Esophagus muscularis mucosa (tissue), 4 donors: ENCODE results near the gene TM4SF18.

Experiments used
- EP300 ChIP-seq: sonication (generic); formaldehyde crosslinking; IDR thresholded peaks from one replicate; pipeline ENCODE4 v1.6.1; 2017; ENCODE audit warnings: antibody characterized with exemption
- POLR2A ChIP-seq: fragments of 450-650 bp; IDR thresholded peaks from one replicate; pipeline ENCODE4 v1.6.1; 2017; ENCODE audit warnings: antibody characterized with exemption, moderate library complexity, mild to moderate bottlenecking, low read depth
- TF ChIP-seq, protein P1 (sequence below), 3 experiments: fragments of 200-600 bp in 2 of 3; fragments of 450-650 bp in 1 of 3; sonication (generic) in 2 of 3; IDR thresholded peaks; one replicate each; pipeline ENCODE4 v1.5.1; 2017 to 2019; ENCODE audit warnings: antibody characterized with exemption in 3 of 3, mild to moderate bottlenecking in 2 of 3, moderate library complexity in 1 of 3

DNA sequence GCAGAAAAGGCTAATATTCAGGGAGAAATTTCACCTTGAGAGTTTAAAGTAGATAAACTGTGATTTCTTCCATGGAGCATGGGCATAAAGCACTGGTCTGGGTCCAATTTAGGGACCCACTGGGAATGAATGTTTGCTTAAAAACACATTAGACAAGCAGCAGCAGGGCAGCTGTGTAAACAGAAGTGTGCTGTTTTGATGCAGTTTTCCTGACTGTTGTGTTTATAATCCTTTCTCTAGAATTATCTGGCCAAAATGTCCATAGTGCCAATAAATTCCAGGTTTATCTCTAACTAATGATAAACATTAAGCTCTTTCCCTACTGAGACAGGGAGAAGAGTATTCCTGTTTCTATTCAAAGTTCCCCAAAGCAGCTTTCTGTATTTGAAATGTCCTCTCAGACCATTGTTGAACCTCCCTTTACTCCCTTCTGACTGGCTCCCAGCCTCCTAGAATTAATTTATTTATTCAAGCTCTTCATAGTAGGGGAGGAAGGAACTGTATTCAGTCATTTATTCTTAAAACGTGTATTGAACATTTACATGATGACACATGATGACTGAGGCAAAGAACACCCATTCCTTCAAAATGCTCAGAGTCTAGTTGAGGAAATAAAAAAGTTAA lies 7.0 kb upstream of the TM4SF18 start:
- TF ChIP-seq, protein P1, sequence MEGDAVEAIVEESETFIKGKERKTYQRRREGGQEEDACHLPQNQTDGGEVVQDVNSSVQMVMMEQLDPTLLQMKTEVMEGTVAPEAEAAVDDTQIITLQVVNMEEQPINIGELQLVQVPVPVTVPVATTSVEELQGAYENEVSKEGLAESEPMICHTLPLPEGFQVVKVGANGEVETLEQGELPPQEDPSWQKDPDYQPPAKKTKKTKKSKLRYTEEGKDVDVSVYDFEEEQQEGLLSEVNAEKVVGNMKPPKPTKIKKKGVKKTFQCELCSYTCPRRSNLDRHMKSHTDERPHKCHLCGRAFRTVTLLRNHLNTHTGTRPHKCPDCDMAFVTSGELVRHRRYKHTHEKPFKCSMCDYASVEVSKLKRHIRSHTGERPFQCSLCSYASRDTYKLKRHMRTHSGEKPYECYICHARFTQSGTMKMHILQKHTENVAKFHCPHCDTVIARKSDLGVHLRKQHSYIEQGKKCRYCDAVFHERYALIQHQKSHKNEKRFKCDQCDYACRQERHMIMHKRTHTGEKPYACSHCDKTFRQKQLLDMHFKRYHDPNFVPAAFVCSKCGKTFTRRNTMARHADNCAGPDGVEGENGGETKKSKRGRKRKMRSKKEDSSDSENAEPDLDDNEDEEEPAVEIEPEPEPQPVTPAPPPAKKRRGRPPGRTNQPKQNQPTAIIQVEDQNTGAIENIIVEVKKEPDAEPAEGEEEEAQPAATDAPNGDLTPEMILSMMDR (IDR thresholded peaks at IDR 0.05), result no peak
- TF ChIP-seq EP300 (no peak), POLR2A (no peak)
